Dermis microvascular lymphatic vessel endothelial cell (primary cell): ENCODE results near the gene MYH9. TPM values are rescaled to one million over a fixed set of nuclear protein-coding genes. Genes with fewer than 3 reads are reported as not detected.
"Not testable (repeated sequence)": the region's sequence is repeated elsewhere in the genome, so short reads cannot be mapped to it uniquely, and the experiment has no call there.

Experiments used
- DNase-seq, 2 donors: peaks; one replicate each; pipeline versions ENCODE4 v3.0.0 to v3.0.0-alpha.2; 2010; ENCODE audit warnings: low read depth in 2 of 2
- total RNA-seq: library from RNA; depleted of rRNA; stranded (reverse); fragments of >200 nt; gene quantifications from 2 replicates; pipeline ENCODE4 v1.2.1, GENCODE V29; 2014

MYH9 gene
- 455 and 480 TPM in 2 replicates for total RNA-seq

DNA sequence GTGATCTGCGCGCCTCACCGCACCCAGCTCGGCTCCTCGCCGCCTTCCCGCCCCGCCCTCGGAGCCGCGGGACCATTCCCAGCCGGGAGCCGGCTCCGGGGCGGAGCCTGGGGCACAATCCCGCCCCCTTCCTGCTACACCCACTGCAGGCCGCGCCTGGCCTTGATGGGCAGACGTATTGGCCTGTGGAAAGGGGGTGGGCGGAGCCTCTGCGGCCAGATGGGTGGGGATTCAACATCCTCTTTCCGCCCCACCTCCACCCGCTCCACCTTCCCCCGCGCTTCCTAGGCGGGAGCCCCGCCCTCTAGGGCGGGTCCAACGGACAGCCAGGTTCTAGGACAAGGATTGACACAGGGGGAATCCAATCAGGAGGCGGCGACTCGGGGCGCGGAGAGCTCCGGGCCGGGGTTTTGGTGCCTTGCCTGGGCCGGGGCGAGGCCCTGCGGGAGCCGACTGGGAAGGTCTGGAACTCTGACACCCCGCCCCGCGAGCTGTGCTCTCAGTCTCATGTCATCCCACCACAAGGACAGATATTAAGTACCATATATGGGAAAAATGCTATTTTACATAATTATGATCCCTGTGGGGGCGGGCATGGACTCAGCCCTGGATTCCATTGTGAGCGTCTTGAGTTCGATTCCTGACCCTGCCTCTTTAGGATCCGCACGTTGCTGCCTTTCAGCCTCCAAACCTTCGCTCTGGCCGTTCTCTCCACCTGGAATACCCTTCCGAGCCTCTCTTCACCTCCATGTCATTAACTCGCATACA is at the start of gene MYH9:
Gene MYH9, minus strand, starts transcription at position 9 of the 768 bp plus-strand sequence. CDS start 38,731 bp downstream, outside the sequence.
- peak; percentile 99 to 100 for DNase-seq

DNA sequence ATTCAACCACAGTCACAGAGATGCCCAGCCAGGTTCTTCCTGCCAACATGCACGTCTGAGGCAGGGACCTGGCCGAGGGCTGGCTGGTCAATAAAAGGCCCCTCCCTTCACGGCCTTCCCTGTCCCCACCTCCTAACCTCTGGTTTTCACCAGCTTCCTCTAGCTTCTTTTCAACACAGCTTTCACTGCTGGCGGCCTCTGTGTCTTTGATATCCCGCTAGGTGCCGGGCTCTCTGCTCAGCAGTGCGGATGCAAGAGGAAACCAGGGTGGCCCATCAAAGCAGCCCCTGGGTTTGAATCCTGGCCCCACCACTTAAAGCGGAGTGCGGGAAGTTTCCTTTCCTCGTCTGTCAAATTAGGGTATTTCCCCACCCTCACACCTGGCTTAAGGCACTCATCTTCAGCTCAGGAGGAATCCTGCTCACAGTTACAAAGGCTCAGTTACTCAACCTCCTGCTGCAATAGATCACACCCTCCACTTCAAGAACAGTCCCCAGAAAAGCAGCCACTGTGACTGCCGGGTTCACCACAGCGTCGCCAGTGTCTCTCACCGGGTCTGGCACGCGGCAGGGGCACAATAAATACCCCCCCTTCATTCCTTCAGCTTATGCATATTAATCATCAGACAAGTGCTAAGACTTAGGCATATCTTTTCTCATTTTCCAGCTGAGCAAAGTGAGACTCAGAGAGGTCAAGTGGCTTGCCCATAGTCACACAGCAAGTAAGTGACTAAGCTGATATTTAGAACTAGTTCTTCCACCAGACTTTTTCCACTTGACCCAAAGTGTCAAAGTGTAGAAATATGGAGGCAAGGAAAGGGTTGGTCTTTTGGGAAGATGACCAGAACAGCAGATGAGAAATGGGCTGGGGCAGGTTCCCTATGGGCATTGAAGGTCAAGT is 48.0 kb upstream of the MYH9 start:
- DNase-seq = no peak

DNA sequence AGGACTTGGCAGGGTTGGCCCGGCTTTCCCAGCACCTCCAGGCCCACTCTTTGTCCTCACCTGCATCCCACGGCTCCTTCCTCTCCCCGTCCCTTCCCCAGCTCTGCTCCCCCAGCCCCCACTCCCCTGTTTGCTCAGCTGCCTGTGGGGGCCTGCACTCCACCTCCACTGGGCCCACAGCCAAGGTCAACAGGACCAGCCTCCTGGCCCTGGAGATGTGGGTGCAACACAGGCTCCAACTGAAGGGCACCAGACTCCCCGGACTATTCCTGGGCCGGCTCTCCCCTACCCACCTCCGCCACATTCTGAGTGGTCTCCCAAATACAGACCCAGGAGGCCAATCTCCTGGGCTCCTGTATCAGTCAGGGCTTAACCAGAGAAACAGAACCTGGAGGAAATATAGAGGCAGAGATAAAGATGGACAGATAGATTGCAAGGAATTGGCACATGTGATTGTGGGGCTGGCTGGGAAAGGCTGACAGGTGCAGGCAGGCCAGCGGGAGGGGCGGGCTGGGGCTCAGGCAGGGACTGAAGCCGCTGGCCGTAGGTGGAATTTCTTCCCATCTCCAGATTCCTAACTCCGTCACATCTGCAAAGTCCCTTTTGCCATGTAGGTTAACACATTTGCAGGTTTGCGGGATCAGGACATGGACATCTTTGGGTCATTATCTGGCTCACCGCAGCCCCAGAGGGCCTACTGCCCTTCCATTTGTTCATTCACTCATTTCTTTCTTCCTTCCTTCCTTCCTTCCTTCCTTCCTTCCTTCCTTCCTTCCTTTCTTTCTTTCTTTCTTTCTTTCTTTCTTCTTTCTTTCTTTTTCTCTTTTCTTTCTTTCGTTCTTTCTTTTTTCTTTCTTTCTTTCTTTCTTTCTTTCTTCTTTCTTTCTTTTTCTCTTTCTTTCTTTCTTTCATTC is 45.8 kb upstream of the MYH9 start:
- peak in 1 of 2 donors; percentile 45 for DNase-seq

DNA sequence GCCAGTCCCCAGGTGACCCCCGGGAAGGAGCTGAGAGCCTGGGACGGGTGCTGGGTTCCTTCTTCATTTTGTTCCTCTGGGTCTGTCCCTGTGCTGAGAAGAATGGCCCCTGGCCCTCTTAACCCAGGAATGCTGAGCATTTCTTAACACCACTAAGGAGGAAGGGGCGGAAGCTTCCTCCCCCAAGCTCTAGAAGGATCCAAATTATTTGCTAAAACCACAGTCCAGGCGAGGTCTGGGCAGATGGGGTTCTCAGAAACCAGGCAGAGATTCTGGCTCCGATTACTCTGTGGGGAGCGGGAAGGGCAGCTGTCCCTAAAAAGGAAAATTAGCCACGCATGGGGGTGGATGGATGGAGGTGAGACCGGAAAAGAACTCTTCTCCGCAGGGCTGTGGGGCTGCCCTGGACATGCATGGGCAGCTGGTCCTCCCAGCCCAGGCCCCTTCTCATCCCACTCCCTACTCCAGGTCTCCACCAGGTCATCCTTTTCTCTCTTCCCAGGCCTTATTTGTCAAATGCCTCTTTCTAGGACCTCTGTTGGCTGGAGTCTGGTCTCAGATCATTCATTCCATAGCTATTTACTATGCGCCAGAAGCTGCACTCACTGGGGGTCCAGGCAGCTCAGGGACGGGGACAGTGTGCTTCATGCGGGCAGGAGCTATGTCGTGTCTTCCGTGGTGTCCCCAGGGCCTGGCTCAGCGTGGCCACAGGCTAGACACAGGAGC is 45.0 kb upstream of the MYH9 start:
- no peak for DNase-seq

DNA sequence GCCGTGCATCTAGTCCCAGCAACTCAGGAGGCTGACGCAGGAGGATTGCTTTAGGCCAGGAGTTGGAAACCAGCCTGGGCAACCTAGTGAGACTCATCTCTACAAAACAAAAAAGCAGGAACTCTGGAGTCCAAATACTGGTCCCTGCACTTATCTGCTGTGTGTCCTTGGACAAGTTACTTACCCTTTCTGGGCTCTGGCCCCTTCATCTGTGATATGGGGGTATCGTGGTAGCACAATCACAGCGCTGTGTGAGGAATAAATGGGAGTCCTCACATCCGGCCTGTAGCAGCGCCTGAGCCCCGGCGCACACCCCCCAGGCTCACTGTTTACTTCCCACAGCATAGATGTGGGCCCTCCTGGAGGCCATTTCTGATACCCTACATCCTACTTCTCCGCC is 44.2 kb upstream of the MYH9 start:
- no peak for DNase-seq

DNA sequence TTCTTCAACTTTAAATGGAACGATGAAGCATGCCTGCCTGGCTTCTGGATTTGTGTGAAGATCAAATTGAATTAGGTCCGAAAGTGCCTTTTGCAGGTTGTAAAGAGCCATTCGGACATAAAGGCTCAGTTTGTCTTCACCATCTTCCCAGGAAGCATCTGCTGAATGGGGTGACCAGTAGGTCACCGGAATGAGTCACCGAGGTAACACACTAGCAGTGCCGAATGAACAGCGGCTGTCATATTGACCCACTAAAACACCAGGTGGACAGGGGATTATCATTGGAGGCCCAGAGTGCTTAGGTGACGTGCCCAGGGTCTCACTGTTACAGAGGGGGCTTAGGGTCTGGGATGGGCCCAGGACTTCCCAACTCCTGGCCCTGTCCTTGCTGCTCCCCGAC is 43.1 kb upstream of the MYH9 start:
- peak; percentile 64 to 87 for DNase-seq

DNA sequence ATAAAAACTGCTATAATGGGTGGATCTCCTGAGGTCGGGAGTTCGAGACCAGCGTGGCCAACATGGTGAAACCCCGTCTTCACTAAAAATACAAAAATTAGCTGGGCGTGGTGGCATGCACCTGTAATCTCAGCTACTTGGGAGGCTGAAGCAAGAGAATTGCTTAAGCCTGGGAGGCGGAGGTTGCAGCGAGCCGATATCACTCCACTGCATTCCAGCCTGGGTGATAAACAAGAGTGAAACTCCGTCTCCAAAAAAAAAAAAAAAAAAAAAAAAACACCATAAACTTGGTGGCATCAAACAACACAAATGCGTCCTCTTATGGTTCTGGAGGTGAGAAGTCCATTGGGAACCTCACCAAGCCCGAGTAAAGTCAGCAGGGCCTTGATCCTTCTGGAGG is 40.2 kb upstream of the MYH9 start:
- not testable (repeated sequence) for DNase-seq

DNA sequence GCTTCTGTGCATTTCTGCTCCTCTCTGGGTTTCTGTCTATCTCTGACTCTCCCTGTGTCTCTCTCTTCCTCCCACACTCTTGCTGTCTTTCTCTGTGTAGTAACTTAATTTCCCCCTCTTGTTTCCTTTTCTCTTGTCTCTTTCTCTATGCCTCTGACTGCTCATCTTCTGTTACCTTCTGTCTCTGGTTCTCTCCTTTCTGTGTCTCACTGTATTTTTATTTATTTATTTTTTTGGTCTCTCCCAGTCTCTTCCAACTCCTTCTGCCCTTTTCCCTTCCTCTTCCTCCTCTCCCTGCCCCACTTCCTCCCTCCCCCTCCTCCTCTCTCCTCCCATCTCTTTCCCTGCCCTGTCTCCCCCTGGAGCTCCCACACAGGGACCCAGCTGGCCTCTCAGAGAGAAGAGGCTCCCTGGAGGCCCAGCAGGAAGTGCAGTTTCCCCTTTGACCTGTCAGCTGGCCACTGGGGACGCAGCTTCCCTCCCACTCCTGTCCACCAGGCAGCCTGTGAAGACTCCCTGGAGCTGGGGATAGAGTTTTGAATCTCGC is 38.3 kb upstream of the MYH9 start:
- DNase-seq = peak in 1 of 2 donors; percentile 36

DNA sequence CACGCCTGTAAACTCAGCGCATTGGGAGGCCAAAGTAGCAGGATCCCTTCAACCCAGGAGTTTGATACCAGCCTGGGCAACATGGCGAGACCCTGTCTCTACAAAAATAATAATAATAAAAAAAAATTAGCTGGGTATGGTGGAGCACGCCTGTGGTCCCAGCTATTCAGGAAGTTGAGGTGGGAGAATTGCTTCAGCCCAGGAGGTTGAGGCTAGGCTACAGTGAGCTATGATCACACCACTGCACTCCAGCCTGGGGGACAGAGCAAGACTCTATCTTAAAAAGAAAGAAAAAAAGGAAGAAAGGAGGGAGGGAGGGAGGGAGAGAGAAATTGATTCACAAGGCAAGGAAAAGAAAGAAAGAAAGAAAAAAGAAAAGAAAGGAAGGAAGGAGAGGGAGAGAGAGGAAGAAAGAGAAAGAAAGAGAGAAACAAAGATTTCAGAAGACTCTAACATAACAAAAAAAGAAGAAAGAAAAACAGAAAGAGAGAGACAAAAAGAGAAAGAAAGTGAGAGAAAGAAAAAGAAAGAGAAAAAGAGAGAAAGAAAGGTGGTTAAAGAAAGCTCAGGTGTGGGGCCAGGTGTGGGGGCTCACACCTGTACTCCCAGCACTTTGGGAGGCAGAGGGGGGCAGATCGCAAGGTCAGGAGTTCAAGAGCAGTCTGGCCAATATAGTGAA is 37.3 kb upstream of the MYH9 start:
- DNase-seq = no peak

DNA sequence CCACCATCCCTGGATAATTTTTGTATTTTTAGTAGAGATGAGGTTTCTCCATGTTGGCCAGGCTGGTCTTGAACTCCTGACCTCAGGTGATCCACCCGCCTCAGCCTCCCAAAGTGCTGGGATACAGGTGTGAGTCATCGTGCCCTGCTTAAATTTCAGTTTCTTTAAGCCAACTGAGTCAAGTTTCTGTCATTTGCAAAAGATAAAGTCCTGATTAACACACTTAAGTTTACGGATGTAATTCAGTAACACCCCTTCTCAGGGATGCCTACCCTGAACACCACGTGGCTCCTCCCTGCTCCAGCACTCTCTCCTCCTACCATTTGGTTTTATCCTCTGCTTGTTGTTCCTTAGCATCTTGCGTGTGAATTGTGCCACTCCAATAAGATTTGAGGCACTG is 36.7 kb upstream of the MYH9 start:
- DNase-seq = not testable (repeated sequence)

DNA sequence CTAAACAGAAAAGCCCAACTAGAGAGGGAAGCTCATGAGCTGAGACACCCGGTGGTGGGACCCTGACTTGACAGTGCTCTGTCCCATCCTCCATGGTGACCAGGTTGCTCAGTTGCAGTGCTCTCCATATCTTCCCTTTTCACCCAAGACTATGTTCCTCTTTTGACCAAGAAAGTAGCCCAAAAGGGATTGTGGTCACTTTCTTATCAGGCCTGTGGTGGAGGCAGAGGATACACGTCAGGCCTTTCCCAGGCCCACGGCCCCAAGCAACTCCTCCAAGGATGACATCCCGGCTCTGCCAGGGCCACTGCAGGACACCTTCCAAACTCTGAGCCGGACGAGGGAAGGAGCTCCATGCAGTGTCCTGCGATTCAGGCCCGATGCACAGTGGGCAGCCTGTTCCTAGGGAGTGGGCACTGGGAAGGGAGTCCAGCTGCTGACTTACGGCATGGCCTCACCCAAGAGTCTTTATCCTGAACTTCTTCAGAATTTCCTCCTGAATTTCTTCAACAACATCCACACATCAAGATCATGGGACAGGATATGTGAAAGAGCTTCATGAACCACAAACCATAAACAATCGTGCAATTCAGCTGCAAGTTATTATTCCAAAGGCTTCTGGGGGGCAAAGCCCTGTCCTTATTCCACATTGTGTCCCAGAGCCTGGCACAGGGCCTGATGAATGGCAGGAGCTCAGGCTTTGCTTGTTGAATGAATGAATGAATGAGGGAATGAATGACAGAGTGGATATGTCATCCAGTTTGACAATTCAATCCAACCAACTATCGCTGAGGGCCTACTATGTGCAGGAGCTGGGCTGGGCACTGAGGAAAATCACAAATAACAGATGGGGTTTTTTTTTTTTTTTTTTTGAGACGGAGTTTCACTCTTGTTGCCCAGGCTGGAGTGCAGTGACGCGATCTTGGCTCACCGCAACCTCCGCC is 36.0 kb upstream of the MYH9 start:
- no peak for DNase-seq

DNA sequence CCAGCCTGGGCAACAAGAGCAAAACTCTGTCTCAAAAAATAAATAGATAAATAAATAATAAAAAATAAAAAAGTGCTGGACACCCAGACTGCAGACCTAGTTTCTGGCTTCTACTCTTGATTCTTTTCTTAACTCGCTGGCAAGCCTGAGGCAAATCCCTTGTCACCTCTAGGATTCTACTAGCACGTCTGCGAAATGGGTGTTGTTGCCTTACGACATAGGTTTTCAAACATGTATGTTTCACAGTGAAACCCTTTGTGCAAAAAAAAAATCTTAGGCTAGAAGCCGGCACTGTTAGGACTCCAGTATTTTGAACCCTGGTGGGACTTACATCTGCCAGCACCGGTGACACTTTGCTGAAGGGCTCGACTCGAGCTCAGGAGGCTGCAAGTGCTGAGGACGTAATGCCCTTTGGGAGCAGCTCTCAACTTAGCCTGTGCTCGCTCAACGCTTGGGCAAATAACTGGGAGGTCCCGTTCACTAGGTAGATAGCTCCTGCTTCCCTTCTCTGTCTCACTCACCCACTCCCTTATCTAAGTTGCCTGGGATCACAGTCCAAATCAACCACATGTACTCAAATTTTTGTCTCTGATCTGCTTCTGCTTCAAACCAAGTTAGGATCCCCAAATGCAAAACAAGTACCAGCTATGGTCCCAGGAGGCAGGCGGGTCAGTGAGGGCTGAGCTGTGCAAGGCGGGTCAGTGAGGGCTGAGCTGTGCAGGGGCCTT is 34.7 kb upstream of the MYH9 start:
- DNase-seq = no peak

DNA sequence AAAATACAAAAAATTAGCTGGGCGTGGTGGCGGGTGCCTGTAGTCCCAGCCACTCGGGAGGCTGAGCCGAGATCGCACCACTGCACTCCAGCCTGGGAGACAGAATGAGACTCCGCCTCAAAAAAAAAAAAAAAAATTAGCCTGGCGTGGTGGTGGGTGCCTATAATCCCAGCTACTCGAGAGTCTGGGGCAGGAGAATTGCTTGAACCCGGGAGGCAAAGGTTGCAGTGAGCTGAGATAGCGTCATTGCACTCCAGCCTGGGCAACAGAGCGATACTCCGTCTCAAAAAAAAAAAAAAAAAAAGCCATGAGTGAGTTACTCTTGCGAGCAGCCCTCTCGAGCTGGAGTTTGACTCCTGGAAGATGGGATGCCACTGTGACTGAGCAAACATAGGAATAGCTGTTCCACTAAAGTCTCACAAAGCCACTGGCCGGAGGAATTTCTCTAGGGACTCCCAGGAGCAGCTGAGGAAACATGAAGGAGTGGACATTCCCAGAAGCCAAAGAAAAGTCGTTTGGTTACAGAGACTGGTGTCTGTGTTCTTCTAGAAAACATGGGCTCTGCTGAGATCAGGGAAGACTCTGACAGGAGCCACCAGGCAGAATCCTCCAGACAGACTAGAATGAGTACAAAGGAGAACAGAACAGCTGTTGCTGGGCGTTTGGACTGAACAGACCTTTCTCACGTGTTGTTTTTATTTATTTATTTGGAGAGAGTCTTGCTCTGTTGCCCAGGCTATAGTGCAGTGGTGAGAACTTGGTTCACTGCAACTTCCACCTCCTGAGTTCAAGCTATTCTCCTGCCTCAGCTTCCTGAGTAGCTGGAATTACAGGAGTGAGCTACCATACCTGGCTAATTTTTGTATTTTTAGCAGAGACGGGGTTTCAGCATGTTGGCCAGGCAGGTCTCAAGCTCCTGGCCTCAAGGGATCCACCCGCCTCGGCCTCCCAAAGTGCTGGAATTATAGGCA is 32.4 kb upstream of the MYH9 start:
- DNase-seq = no peak

DNA sequence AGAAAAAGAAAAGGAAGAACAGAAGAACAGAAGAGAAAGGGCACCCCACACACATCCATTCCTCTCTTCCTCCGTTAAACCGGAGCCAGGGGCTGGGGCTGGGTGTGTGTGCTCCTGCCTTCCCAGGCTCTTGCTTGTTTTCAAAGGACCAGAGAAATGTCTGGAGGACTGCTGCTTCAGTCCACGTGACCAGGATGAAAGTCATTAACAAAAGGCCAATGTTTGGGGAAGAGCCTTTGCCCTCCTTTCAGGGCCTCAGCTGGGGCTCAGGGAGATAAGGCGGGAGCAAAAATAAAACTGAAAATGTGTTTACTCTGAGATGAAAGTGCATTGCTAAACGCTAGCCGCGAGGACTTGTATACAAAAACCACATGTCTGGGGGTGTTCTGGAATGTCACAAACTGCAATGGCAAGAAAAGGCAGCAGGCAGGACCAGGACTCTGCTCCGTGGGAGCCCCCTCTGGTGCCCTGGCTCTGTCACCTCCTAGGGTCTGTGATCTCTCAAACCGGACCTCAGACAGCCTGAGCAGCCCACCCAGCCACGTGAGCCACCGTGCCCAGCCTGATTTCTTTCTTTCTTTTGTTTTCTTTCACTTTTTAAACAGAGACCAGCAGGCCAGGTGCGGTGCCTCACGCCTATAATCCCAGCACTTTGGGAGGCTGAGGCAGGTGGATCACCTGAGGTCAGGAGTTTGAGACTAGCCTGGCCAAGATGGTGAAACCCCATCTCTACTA is 31.6 kb upstream of the MYH9 start:
- DNase-seq = no peak

DNA sequence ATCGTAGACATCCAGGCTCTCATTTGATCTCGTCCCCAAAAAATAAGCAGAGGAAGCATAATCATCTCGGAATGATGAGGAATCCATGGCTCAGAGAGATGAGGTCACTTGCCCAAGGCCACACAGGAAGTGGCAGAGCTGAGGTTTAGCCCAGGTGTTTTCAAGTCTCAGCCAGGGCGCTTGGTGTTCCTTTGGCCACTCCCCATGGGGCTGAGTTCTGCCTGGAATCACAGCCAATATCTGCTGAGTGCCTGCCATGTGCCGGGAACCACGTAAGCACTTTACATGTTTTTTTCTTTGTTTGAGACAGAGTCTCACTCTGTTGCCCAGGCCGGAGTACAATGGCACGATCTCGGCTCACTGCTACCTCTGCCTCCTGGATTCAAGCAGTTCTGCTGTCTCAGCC is 29.5 kb upstream of the MYH9 start:
- DNase-seq = no peak
